Head of caudate nucleus (tissue), 42 donors: ENCODE results near the gene PHF11.
A peak's percentile ranks its signal among the peaks of the same experiment; 100 is the strongest.
"Not testable (repeated sequence)": the region's sequence is repeated elsewhere in the genome, so short reads cannot be mapped to it uniquely, and the experiment has no call there.

ENCODE experiments used
- DNase-seq, 42 donors: peaks; one replicate each; pipeline versions ENCODE4 v3.0.0 to v3.0.0-alpha.2; 2020 to 2021; ENCODE audit warnings: mixed read lengths in 7 of 42
- intact Hi-C: fragments of 100-400 bp; cut with DNase I; formaldehyde crosslinking; loops from one replicate; pipeline ENCODE4 v1.15.0; 2022

PHF11 gene

DNA sequence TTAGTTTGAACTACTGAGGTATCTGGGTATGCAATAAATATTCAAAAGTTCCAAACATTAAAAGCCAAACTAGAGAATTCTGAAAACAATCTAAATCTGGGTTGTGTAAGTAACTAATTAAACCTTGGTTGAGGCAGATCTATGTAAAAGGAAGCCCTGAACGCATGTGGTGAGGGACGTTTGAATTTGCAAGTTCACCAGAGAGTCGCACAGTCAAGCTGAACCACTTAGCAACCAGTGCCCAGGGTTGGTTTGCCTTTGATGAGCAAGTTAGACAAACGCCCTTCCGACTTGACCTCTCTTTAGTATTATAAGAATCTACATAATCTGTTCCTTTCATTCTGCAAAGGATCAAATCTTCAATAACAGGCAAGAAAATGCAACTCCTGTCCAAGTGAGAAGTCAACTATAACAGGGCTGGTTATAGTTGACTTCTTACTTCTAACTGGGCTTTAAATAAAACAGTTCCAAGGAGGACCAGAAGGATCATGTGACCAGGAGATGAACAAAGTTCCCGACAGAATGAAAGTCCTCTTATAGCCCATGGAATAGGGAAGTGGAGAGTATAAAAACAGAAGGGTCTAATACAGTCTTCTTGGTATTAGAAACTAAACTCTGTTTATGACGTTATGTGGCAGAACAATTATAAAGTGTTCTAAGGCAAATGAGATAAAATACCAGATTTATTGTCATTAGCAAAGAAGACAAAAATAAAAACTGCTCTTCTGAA lies 40.6 kb downstream of the PHF11 start:
- intact Hi-C loops, result no loop called here
- DNase-seq, result no peak

- DNase-seq, result no peak
- intact Hi-C loops, result no loop called here
Measured at GRCh38 chr13:49538404-49538803, 42.7 kb downstream of the PHF11 start.

- no peak for DNase-seq
- intact Hi-C loops, result no loop called here
Measured at GRCh38 chr13:49539313-49539712, 43.6 kb downstream of the PHF11 start.

DNA sequence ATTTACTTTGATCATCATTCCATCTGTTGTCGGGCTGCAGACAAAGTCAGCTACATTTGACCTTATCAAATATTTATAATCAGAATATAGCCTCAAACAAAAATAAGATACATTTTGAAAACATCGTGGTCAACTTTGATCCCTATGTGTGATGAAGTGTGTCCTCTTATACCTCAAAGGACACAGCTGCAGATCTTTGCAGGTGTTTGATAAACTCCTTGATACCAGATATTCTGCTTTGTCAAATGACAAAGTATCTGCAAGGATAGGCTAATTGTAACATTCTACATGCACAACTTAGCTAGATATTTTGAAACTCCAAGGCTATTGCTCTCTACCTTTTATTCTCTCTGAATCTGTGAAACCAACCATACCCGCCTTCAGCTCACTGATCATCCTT lies 44.0 kb downstream of the PHF11 start:
- no peak for DNase-seq
- intact Hi-C loops, result no loop called here

- peak in 4 of 42 donors; percentile 18 to 29 (median 23) for DNase-seq
- intact Hi-C loops, result no loop called here
Measured at GRCh38 chr13:49540552-49540951, 44.8 kb downstream of the PHF11 start.

- no peak for DNase-seq
- intact Hi-C loops, result no loop called here
Measured at GRCh38 chr13:49543656-49544055, 47.9 kb downstream of the PHF11 start.

- intact Hi-C loops, result no loop called here
- no peak for DNase-seq
Measured at GRCh38 chr13:49545661-49546060, 49.9 kb downstream of the PHF11 start.

GRCh38 chr13:49546561-49546960 lies 50.8 kb downstream of the PHF11 start:
- no peak for DNase-seq
- intact Hi-C loops, result no loop called here

DNA sequence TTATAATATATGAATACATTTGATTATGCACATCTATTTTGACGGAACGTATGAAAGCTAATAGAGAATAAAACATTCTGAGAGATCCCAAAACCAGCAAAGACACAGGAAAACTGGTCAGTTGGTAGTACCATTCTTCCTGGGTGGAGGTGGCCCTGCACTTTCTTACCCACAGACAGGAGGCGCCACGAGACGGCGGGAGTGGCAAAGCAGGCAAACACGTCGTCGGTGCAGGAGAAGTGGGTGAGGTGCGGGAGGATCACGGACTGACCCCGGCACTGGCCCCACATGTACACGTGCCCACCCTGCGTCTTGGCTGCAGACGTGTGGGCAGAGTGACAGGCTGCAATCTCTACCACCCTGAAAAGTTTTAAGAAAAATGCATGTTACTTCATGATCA lies 53.5 kb downstream of the PHF11 start:
- intact Hi-C loops, result no loop called here
- no peak for DNase-seq

- DNase-seq, result no peak
- intact Hi-C loops, result no loop called here
Measured at GRCh38 chr13:49550942-49551644, 55.3 kb downstream of the PHF11 start.

DNA sequence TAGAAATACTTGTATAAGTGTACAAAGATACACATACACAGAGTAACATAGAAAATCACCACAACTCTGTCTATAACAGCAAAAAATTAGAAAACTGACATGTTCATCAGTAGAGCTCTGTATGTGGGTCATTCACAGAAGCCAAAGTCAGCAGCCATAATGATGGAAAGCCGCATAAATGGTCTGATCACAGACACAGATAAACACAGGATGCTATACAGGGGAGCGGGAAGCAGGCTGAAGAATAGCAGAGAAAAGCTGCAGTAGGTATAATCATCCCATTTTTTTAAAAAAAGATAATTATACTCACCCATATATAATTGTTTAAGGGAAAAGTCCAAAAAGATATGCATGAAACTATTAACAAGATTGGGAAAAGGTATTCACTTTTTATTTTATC lies 58.1 kb downstream of the PHF11 start:
- no peak for DNase-seq
- intact Hi-C loops, result no loop called here

DNA sequence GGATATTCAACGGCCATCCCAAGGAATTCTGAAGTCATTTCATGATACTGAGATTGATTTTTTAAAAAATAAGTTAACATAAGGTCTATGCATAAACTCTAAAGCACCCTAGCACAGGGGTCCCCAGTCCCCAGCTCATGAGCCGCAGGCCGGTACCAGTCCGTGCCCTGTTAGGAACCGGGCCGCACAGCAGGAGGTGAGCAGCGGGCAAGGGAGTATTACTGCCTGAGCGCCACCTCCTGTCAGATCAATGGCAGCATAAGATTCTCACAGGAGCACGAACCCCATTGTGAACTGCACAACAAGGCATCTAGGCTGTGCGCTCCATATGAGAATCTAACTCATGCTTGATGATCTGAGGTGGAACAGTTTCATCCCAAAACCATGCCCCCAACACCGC lies 58.6 kb downstream of the PHF11 start:
- DNase-seq, result no peak
- intact Hi-C loops, result no loop called here

DNA sequence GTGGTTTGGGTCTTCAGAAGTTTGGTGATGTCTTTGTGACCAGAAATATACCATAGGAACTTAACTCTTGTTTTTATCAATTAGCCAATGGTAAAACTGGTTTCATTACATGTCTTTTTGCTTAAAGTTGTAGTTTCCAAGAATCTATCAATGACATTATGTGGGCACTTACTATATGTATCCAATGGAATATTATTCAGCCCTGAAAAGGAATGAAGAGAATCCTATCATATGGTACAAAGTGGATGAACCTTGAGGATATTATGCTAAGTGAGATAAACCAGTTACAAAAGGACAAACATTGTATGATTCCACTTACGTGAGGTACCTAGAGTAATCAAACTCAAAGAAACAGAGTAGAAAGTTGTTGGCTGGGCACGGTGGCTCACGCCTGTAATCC lies 63.3 kb downstream of the PHF11 start:
- intact Hi-C loops, result no loop called here
- no peak for DNase-seq

DNA sequence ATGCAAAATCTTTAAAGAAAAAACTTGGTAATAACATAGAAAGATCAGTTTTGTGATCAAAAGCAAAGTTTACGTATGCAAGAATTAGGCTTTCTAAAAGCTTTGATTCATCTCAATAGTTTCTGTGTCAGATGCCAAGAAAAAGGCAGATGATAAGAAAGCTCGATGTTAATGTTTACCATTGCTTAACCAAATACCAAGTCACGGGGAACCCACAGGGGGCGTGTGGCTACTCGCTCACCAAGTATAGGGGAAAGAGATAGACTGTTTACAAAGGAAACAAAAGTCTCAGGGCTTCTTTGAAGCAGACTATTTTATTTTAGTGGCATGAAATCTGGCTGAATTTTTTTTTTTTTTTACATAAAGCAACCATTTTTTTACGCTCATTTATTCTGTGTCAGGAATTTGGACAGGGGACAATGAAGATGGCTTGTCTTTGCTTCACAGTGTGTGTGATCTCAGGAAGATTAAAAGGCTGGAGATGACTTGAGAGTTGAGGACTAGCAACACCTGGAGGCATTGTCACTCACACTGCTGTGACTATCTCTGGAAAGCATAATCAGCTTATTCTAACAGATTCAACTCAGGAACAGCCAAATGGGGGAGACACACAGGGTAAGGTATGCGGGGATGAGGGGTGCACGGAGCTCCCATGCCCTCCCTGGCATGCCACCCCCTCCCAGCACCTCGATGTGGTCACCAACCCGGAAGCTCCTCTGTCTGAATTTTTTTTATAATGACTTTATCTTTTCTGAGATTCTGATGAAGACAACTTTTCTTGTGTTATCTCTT lies 64.7 kb downstream of the PHF11 start:
- peak in 8 of 42 donors; percentile 16 to 72 (median 24) for DNase-seq

DNA sequence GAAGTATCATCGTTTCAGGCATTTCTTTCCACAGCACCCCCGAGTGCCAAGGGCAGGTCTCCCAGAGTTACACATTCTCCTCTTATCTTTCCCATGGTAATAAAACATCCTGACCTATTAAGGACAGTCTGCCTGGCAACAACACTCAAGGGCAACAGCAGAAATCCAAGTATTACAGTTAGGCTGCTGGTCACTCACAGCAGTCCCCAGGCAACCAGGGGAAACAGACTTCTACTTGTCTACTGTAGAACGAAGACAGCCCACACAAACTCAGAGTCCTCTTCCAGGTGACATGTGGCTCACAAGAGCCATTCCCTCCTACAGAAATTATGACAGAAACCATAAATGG lies 65.3 kb downstream of the PHF11 start:
- intact Hi-C loops, result no loop called here
- no peak for DNase-seq

More for the DNA sequence above, 64.7 kb downstream of the PHF11 start:
- intact Hi-C loops, result no loop called here

GRCh38 chr13:49563516-49563915 lies 67.8 kb downstream of the PHF11 start:
- intact Hi-C loops, result no loop called here
- peak in 1 of 42 donors; percentile 25 for DNase-seq

DNA sequence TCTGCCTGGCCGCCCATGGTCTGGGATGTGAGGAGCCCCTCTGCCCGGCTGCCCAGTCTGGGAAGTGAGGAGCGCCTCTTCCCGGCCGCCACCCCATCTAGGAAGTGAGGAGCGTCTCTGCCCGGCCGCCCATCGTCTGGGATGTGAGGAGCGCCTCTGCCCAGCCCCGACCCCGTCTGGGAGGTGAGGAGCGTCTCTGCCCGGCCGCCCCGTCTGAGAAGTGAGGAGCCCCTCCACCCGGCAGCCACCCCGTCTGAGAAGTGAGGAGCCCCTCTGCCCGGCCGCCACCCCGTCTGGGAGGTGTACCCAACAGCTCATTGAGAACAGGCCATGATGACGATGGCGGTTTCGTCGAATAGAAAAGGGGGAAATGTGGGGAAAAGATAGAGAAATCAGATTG lies 69.7 kb downstream of the PHF11 start:
- DNase-seq, intact Hi-C loops: not testable (repeated sequence)

DNA sequence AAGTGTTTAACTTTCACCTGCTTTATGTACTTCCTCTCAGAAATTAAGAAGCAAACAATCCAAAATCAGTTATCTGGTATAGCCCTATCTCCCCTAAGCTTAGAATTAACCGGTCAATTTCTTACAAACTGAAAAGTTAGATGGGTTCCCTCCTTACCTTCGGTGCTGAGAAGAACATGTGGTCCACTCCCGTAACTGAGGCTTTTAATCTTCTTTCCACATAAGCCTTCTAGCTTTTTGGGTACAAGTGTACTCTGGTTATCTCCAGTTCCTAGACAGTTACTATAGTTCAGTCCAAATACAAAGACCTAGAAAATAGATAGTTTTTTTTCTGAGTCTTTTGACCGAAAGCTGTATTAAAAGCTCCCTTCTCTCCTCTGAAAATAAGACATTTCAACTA lies 70.7 kb downstream of the PHF11 start:
- intact Hi-C loops, result no loop called here
- no peak for DNase-seq

- intact Hi-C loops, result no loop called here
- DNase-seq, result no peak
Measured at GRCh38 chr13:49567491-49567890, 71.7 kb downstream of the PHF11 start.

- intact Hi-C loops, result no loop called here
- DNase-seq, result no peak
Measured at GRCh38 chr13:49569993-49570689, 74.4 kb downstream of the PHF11 start.
